ENCODE measurements around the gene HPCAL4. TPM values are rescaled to one million over a fixed set of nuclear protein-coding genes. Genes with fewer than 3 reads are reported as not detected.
A peak's percentile ranks its signal among the peaks of the same experiment; 100 is the strongest.

The HPCAL4 gene
- total RNA-seq, 4 donors from 2014 or later = 0.13 to 0.33 TPM; not detected in 2

DNA sequence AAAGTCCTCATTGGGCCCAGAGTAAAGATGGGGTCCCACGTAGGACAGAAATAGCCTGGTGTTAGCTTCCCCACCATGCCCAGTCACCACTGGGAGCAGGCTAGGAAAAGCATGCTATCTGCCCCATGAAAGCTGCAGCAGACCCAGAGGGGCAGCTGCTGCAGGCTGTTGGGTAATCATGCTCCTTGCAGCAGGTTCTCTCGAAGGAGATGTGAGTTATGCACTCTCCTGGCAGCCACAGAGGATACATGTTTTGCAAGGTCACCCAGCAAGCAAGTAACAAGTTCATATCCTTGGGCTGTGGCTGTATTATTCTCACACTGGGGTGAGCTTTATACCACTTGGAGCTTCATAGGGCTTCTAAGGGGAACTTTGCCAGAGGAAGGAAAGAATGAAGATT is 42.7 kb downstream of the HPCAL4 start:
- Histone ChIP-seq H3K27me3 (peaks cover 0 to 5% (median 0%) of the 10 kb centered on the region in 4 donors), H3K27ac (replicated peaks in 1 of 4) (no peak overlapping the region), H3K9me3 (no peaks in the 10 kb centered on the region), H3K36me3 (no peaks in the 10 kb centered on the region), H3K4me3 (no peak overlapping the region), H3K4me1 (peaks cover 16 to 26% (median 23%) of the 10 kb centered on the region in 4 donors)
- WGBS = 82% methylated on average over 2 of the region's 2 CpGs
- TF ChIP-seq POLR2AphosphoS5 (IDR thresholded peaks at IDR 0.05) (no peak), CTCF (IDR thresholded peaks at IDR 0.05) (no peak), POLR2A (IDR thresholded peaks at IDR 0.05; ENCODE audit: low read depth) (no peak), EP300 (IDR thresholded peaks at IDR 0.05) (no peak)
- DNase-seq (ENCODE audit: extremely low spot score) = no peak
- intact Hi-C loops (cut with DNase I) = no loop called here

DNA sequence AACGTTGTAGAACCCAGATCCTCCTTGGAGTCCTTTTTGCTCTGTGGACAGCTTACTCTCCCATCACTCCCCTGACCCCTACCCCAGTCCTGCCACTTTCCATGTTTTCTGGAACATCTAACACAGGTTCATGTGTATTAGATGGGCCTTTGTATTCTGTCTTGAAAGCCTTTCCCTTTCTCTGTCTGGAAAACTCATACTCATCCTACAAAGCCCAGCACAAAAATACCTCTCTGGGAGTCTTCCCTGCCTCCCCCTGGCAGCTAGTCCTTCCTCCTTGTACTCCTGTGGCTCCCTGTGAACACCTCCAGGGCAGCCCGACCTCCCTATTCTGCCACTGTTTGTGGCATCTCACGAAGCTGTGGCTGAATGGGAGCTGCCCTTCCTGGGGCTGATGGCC is 44.0 kb downstream of the HPCAL4 start:
- 79% methylated on average over 3 of the region's 3 CpGs for WGBS
- Histone ChIP-seq H3K27me3 (peaks cover 0 to 5% (median 0%) of the 10 kb centered on the region in 4 donors), H3K27ac (replicated peaks in 1 of 4) (peak overlapping the region; percentile 32 to 60 (median 44)), H3K36me3 (no peaks in the 10 kb centered on the region), H3K9me3 (no peaks in the 10 kb centered on the region), H3K4me3 (no peak overlapping the region), H3K4me1 (peaks cover 12 to 22% (median 20%) of the 10 kb centered on the region in 4 donors)
- TF ChIP-seq POLR2A (IDR thresholded peaks at IDR 0.05; ENCODE audit: low read depth) = no peak
- intact Hi-C loops (cut with DNase I) = no loop called here
- DNase-seq (ENCODE audit: extremely low spot score) = no peak

DNA sequence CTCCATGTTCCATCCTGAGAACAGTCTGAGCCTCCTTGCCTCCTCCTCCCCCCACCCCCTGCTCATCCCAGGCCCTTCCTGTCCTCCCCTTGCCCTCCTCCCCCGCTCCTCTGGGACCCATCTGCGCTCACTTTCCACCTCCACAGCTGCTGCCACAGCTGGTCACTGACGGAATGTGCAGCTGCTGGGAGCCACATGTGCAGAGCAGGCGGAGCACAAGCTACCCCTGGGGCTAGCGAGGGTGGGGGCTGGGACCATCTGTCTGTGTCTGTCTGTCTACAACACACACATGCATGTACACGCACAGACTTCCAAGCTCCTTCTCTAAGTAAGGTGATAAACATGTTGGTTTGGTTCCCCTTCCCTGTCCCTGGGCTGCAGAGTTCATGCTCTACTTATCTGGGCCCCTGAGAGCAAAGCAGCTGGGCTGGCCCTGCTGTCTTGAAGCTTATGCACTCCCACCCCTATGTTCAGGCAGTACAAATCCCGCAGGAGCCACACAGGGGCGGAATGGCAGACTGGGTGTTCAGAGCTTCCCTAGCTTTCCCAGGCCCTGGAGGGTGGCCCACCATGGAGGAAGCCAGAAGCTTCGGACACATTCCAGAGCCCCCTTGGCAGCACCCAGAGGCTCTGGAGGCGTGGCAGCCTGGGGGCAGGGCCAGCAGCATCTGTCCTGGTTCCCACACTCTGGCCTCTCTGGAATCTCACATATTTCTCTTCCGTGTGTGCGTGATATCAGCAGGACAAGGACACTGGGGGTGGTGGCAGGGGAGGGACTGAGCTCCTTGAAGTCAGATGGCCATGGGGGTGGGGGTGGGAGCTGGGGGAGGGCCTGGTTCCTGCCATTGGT is 44.8 kb downstream of the HPCAL4 start:
- peak; percentile 68 for TF ChIP-seq POLR2AphosphoS5 (IDR thresholded peaks at IDR 0.05)
- no peak for TF ChIP-seq POLR2A (IDR thresholded peaks at IDR 0.05; ENCODE audit: low read depth)
- TF ChIP-seq EP300 (IDR thresholded peaks at IDR 0.05) = no peak
- TF ChIP-seq CTCF (IDR thresholded peaks at IDR 0.05) = no peak
- WGBS = 58% methylated on average over 9 of the region's 12 CpGs
- no peaks in the 10 kb centered on the region for H3K9me3 ChIP-seq
- no peak for DNase-seq (ENCODE audit: extremely low spot score)
- no peaks in the 10 kb centered on the region for H3K36me3 ChIP-seq
- intact Hi-C loops (cut with DNase I) = no loop called here
- H3K27me3 ChIP-seq = peaks cover 0 to 5% (median 0%) of the 10 kb centered on the region in 4 donors
- H3K27ac ChIP-seq (replicated peaks in 1 of 4) = peak overlapping the region; percentile 44 to 60 (median 44)
- H3K4me3 ChIP-seq = no peak overlapping the region
- H3K4me1 ChIP-seq = peaks cover 12 to 22% (median 19%) of the 10 kb centered on the region in 4 donors

DNA sequence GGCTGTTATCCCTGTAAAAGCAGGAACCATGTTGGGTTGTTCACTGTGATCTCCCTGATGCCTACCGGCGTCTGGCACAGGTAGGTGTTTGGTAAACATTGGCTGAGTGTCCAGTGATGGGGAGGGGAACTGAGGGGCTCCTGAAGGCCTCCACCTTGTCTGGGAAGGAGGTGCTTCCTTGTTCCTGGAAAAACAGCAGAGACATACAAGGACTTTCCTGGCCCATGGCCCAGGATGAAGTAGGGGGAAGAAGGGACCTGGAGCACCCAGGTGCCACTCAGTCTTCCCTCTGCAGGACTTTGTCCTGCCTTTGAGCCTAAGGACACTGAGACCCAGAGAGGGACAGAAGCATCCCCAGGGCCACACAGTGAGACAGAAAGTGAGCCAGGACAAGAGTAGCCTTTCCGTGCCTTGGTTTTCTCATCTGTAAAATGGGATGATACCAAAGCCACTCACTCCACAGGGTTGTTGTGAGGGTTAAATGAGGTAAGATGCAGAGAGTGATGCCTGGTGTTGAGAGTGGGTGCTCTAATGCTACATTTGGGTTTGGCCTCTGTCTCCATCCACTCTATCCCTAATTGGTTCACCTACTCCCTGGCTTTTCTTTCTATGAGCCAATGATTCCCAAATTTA is 45.7 kb downstream of the HPCAL4 start:
- whole genome bisulfite sequencing = 92% methylated on average over 3 of the region's 3 CpGs
- no peak for TF ChIP-seq CTCF (IDR thresholded peaks at IDR 0.05)
- TF ChIP-seq POLR2A (IDR thresholded peaks at IDR 0.05; ENCODE audit: low read depth) = no peak
- no peak for TF ChIP-seq EP300 (IDR thresholded peaks at IDR 0.05)
- no peak for TF ChIP-seq POLR2AphosphoS5 (IDR thresholded peaks at IDR 0.05)
- peaks cover 0 to 10% (median under 1%) of the 10 kb centered on the region in 4 donors for H3K27me3 ChIP-seq
- H3K27ac ChIP-seq (replicated peaks in 1 of 4) = peak overlapping the region in 1 of 4 donors; percentile 10
- no peak for DNase-seq (ENCODE audit: extremely low spot score)
- intact Hi-C loops (cut with DNase I) = no loop called here
- no peaks in the 10 kb centered on the region for H3K36me3 ChIP-seq
- peaks cover 12 to 22% (median 18%) of the 10 kb centered on the region in 4 donors for H3K4me1 ChIP-seq
- no peaks in the 10 kb centered on the region for H3K9me3 ChIP-seq
- H3K4me3 ChIP-seq = no peak overlapping the region

DNA sequence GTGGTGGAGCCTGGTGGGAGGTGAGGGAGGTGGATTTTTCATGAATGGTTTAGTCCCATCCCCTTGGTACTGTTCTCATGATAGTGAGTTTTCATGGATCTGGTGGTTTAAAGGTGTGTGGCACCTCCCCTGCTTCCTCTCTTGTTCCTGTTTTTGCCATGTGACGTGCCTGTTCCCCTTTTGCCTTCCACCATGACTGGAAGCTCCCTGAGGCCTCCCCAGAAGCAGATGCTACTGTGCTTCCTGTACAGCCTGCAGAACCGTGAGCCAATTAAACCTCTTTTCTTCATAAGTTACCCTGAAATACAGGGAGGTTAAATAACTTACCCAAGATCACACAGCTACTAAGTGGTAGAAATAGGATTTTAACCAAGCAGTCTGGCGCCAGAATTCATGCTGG is 47.5 kb downstream of the HPCAL4 start:
- DNase-seq (ENCODE audit: extremely low spot score) = no peak
- 92% methylated on average over 3 of the region's 3 CpGs for WGBS
- Histone ChIP-seq H3K27me3 (peaks cover 0 to 29% (median 17%) of the 10 kb centered on the region in 4 donors), H3K9me3 (no peaks in the 10 kb centered on the region), H3K36me3 (no peaks in the 10 kb centered on the region), H3K4me1 (peaks cover 17 to 27% (median 25%) of the 10 kb centered on the region in 4 donors), H3K4me3 (no peak overlapping the region), H3K27ac (replicated peaks in 1 of 4) (no peak overlapping the region)
- TF ChIP-seq POLR2A (IDR thresholded peaks at IDR 0.05; ENCODE audit: low read depth) = no peak
- TF ChIP-seq EP300 (IDR thresholded peaks at IDR 0.05) = no peak
- no peak for TF ChIP-seq POLR2AphosphoS5 (IDR thresholded peaks at IDR 0.05)
- TF ChIP-seq CTCF (IDR thresholded peaks at IDR 0.05) = no peak
- intact Hi-C loops (cut with DNase I) = no loop called here

All from esophagus muscularis mucosa (tissue), 4 donors.